DND-41 (cell line): ENCODE results near the gene MAB21L3.

ENCODE experiments used
- ATAC-seq: fragments of 200-7000 bp; cut with Tn5 transposase; 3 replicates; pipeline ENCODE4 v1.9.1; 2021; ENCODE audit warnings: low read depth; ENCODE audit not compliant: insufficient read depth
- DNase-seq: peaks from one replicate; pipeline ENCODE4 v3.0.0-alpha.2; 2020
- H2AFZ ChIP-seq: 2 replicates; pipeline ENCODE4 v1.6.0; 2012; ENCODE audit warnings: low read depth, low read length
- H3K27ac ChIP-seq: 2 replicates; pipeline ENCODE4 v1.5.1; 2012; ENCODE audit warnings: low read length, inconsistent platforms
- H3K27me3 ChIP-seq: fragments of 200-600 bp; sonication (generic); 2 replicates; pipeline ENCODE4 v1.6.0; 2012; ENCODE audit warnings: low read length, mild to moderate bottlenecking, inconsistent platforms; ENCODE audit not compliant: insufficient read depth, poor library complexity
- H3K36me3 ChIP-seq: 2 replicates; pipeline ENCODE4 v1.5.1; 2012; ENCODE audit warnings: low read length, inconsistent platforms; ENCODE audit not compliant: insufficient read depth
- H3K4me1 ChIP-seq: 2 replicates; pipeline ENCODE4 v1.5.1; 2012; ENCODE audit warnings: mild to moderate bottlenecking, low read length; ENCODE audit not compliant: insufficient read depth
- H3K4me2 ChIP-seq: 2 replicates; pipeline ENCODE4 v1.6.0; 2012; ENCODE audit warnings: mild to moderate bottlenecking, moderate library complexity, low read length, inconsistent platforms; ENCODE audit not compliant: insufficient read depth
- H3K4me3 ChIP-seq, 2 experiments: fragments of 200-600 bp in 1 of 2; shearing (Covaris generic) in 1 of 2; 2 replicates each; pipeline ENCODE4 v1.5.1; 2012 to 2016; ENCODE audit warnings: inconsistent platforms in 2 of 2, low read length in 2 of 2, mild to moderate bottlenecking in 2 of 2, low read depth in 1 of 2, moderate library complexity in 1 of 2
- H3K79me2 ChIP-seq: 2 replicates; pipeline ENCODE4 v1.6.0; 2012; ENCODE audit warnings: low read length, inconsistent platforms; ENCODE audit not compliant: insufficient read depth
- H3K9ac ChIP-seq: 2 replicates; pipeline ENCODE4 v1.6.0; 2012; ENCODE audit warnings: low read depth, mild to moderate bottlenecking, inconsistent platforms, low read length, moderate library complexity
- H3K9me3 ChIP-seq: 2 replicates; pipeline ENCODE4 v1.5.1; 2012; ENCODE audit warnings: low read length, moderate library complexity, mild to moderate bottlenecking, inconsistent platforms; ENCODE audit not compliant: insufficient read depth, severe bottlenecking
- H4K20me1 ChIP-seq: 2 replicates; pipeline ENCODE4 v1.6.0; 2012; ENCODE audit warnings: low read length; ENCODE audit not compliant: insufficient read depth
- EZH2 ChIP-seq: IDR thresholded peaks from 3 replicates; pipeline ENCODE4 v1.6.1; 2012; ENCODE audit warnings: borderline replicate concordance, low read depth, mild to moderate bottlenecking, moderate library complexity, low read length, inconsistent platforms; ENCODE audit not compliant: severe bottlenecking
- TF ChIP-seq, protein P1 (sequence below): IDR thresholded peaks from 2 replicates; pipeline ENCODE4 v1.5.1; 2012; ENCODE audit warnings: borderline replicate concordance, low read length, moderate library complexity, mild to moderate bottlenecking; ENCODE audit not compliant: poor library complexity, severe bottlenecking; ENCODE audit errors: extremely low read depth

MAB21L3 gene

DNA sequence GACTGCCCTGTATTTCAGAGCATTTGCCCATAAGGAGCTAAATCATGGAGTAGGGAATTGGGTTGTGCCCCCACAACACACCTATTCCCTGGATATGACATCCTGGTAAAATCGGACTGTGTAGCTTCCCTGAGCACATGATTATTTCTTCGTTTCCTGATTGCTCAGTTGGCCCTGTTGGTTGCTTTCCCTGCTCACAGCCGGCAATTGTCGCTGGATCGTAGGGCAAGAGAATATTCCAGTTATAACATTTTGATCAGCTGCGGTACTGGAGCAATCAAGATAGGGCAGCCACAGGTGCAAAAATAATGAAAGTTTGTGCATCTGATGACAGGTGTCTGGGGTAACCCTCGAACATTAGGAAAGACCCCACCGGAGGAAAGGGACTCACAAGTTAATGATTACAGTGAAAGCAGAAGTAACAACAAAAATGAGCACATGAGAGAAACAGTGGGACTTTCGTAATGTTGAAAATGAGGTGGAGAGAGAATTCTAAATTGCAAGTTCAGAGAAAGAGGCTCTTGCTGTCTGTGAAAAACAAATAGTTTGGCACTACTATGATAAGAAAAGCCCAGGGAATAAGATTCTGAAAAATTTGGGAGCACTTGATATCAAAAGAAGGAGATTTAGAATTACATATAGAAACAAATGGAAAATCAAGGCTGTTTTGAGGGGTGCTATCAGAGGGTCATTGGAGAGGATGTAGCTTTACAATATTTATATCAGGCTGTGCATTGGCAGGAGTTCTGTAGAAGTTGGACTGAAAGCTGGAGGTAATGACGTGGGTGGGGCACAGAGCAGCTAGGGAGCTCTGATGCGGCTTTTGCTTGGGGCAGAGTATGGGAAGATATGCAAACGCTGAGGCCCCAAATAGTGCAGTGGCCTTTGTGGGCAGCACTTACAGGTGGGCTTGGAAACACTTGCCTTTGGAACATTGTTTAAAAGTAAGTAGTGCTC, at the start of gene MAB21L3:
Gene MAB21L3, plus strand, starts transcription at position 833 of the 957 bp plus-strand sequence. CDS start 1,217 bp downstream, outside the sequence.
- Histone ChIP-seq H3K4me2 (no peak within 1 kb of the TSS), H4K20me1 (no peaks in the 10 kb centered on the region), H3K9ac (no peak within 1 kb of the TSS), H3K27me3 (peaks cover 13% of the 10 kb centered on the region), H3K4me1 (no peaks in the 10 kb centered on the region), H3K4me3 (no peak within 1 kb of the TSS), H3K27ac (no peak within 1 kb of the TSS), H3K79me2 (no peaks in the 10 kb centered on the region), H3K9me3 (no peaks in the 10 kb centered on the region), H2AFZ (no peak within 1 kb of the TSS), H3K36me3 (no peaks in the 10 kb centered on the region)
- no peak for DNase-seq
- no peak for ATAC-seq
- TF ChIP-seq EZH2: no peak
- TF ChIP-seq, protein P1, sequence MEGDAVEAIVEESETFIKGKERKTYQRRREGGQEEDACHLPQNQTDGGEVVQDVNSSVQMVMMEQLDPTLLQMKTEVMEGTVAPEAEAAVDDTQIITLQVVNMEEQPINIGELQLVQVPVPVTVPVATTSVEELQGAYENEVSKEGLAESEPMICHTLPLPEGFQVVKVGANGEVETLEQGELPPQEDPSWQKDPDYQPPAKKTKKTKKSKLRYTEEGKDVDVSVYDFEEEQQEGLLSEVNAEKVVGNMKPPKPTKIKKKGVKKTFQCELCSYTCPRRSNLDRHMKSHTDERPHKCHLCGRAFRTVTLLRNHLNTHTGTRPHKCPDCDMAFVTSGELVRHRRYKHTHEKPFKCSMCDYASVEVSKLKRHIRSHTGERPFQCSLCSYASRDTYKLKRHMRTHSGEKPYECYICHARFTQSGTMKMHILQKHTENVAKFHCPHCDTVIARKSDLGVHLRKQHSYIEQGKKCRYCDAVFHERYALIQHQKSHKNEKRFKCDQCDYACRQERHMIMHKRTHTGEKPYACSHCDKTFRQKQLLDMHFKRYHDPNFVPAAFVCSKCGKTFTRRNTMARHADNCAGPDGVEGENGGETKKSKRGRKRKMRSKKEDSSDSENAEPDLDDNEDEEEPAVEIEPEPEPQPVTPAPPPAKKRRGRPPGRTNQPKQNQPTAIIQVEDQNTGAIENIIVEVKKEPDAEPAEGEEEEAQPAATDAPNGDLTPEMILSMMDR: no peak

DNA sequence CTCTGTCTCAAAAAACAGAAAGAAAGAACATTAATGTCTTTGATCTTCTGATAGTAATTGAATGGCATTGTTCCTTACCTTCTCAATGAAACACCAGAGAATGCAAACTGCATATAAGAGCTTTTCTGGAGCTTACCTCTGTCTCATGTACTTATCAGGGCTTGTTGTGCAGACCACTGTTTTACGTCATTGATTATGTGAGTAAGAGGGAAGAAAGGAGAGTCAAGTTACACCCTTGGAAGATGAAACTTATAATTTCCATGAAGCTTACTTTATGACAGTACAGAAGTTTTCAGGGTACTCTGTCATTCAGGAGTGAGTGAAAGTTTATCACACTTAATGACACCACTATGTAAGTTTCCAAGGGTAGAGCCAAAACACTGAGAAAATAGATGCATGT, 49.0 kb upstream of the MAB21L3 start:
- Histone ChIP-seq H2AFZ (no peak overlapping the region), H3K4me1 (no peaks in the 10 kb centered on the region), H3K27me3 (peaks cover 12% of the 10 kb centered on the region), H3K4me2 (no peak overlapping the region), H3K27ac (no peak overlapping the region), H3K4me3 (no peak overlapping the region), H3K36me3 (no peaks in the 10 kb centered on the region), H3K9ac (no peak overlapping the region), H3K79me2 (no peaks in the 10 kb centered on the region), H3K9me3 (peaks cover 5% of the 10 kb centered on the region), H4K20me1 (no peaks in the 10 kb centered on the region)
- DNase-seq: no peak
- no peak for ATAC-seq
- TF ChIP-seq EZH2: no peak

DNA sequence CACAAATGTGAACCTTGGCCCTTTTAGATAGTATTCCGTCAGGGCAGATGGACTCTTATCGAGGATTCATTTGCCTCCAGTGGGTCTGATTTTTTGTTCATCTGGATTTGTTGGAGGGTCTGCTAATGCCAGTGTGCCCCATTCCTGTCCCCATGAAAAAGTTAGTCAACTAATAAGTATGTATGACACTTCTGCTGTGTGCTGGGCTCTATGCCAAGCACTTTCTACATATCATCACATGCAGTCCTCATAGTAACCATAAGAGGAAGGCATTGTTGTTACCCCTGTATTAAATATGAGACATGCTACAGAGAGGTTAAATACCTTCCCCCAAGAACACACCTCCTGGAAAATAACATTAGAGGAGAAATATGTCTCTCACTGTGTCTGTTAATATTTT, 46.6 kb upstream of the MAB21L3 start:
- Histone ChIP-seq H3K4me3 (no peak overlapping the region), H4K20me1 (no peaks in the 10 kb centered on the region), H3K4me1 (no peaks in the 10 kb centered on the region), H3K27me3 (peaks cover 12% of the 10 kb centered on the region), H3K4me2 (no peak overlapping the region), H3K9ac (no peak overlapping the region), H2AFZ (no peak overlapping the region), H3K9me3 (no peaks in the 10 kb centered on the region), H3K36me3 (no peaks in the 10 kb centered on the region), H3K79me2 (no peaks in the 10 kb centered on the region), H3K27ac (no peak overlapping the region)
- DNase-seq (no peak), ATAC-seq (no peak)
- TF ChIP-seq EZH2: no peak
- TF ChIP-seq, protein P1: no peak

DNA sequence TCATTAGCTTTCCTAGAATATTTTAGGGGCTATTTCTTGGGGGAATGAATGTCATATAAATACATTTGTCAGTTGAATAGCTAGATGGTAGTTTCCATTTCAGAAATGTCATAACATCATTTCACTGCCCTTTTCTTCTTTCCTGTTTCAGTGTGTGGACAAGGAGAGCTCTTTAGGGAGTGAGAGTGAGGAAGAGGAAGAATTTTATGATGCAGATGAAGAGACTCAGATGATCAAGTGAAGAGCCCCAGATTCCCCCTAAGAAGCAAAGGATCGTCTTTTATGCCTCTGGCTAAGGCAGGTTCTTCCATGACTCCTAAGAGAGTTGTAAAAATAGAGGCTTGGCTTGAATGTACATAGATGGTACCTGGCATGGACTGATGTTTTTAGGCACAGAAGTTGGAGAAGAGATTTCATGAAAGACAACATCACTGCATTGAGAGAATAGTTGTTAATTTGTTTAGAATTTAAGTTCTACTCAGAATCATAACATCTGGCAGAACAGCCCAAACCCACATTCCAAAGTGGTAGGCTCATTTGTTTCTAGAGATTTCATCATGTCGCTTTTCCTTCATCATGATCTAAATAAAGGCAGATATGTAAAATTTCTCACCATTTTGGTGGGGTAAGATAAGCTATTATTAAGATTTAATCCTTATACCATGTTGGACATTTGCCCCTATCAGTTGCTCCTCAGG, 44.2 kb upstream of the MAB21L3 start:
- no peak for DNase-seq
- Histone ChIP-seq H3K4me2 (no peak overlapping the region), H3K9ac (no peak overlapping the region), H3K36me3 (no peaks in the 10 kb centered on the region), H3K9me3 (no peaks in the 10 kb centered on the region), H3K79me2 (no peaks in the 10 kb centered on the region), H3K4me3 (no peak overlapping the region), H2AFZ (no peak overlapping the region), H3K4me1 (no peaks in the 10 kb centered on the region), H3K27ac (no peak overlapping the region), H3K27me3 (peaks cover 12% of the 10 kb centered on the region), H4K20me1 (no peaks in the 10 kb centered on the region)
- no peak for ATAC-seq
- TF ChIP-seq, protein P1: no peak
- TF ChIP-seq EZH2: no peak
